Neuron (in vitro differentiated cells): ENCODE data around the gene ZNF19.

Experiments
- H2AFZ ChIP-seq: one replicate; pipeline ENCODE4 v1.6.1; 2013; ENCODE audit warnings: low read depth, mild to moderate bottlenecking, inconsistent platforms, low read length, moderate library complexity
- H3K27me3 ChIP-seq: one replicate; pipeline ENCODE4 v1.6.1; 2013; ENCODE audit warnings: low read length; ENCODE audit not compliant: insufficient read depth
- H3K36me3 ChIP-seq: one replicate; pipeline ENCODE4 v1.6.1; 2013; ENCODE audit warnings: low read length; ENCODE audit not compliant: insufficient read depth
- H3K4me1 ChIP-seq: one replicate; pipeline ENCODE4 v1.6.1; 2013; ENCODE audit warnings: low read length; ENCODE audit not compliant: insufficient read depth
- H3K4me3 ChIP-seq: 2 replicates; pipeline ENCODE4 v1.5.1; 2013; ENCODE audit warnings: mild to moderate bottlenecking, low read length, moderate library complexity
- H3K9me3 ChIP-seq: one replicate; pipeline ENCODE4 v1.6.1; 2013; ENCODE audit warnings: low read length

The ZNF19 gene

GRCh38 chr16:71489122-71489521 is at the start of gene ZNF19:
ZNF19 (minus strand) TSS chr16:71489324; CDS start chr16:71482114, 7,210 bp downstream.
- no peaks in the 10 kb centered on the region for H3K4me1 ChIP-seq
- H2AFZ ChIP-seq, result no peak within 1 kb of the TSS
- no peak within 1 kb of the TSS for H3K4me3 ChIP-seq
- H3K9me3 ChIP-seq, result peaks cover 6% of the 10 kb centered on the region
- H3K27me3 ChIP-seq, result no peaks in the 10 kb centered on the region
- H3K36me3 ChIP-seq, result no peaks in the 10 kb centered on the region

GRCh38 chr16:71537643-71538042 is 48.5 kb upstream of the ZNF19 start:
- Histone ChIP-seq H3K4me3 (no peak overlapping the region), H3K9me3 (no peaks in the 10 kb centered on the region), H3K4me1 (no peaks in the 10 kb centered on the region), H2AFZ (no peak overlapping the region), H3K27me3 (no peaks in the 10 kb centered on the region), H3K36me3 (no peaks in the 10 kb centered on the region)

GRCh38 chr16:71536752-71537499 is 47.8 kb upstream of the ZNF19 start:
- no peaks in the 10 kb centered on the region for H3K27me3 ChIP-seq
- no peak overlapping the region for H2AFZ ChIP-seq
- H3K4me3 ChIP-seq, result no peak overlapping the region
- H3K36me3 ChIP-seq, result no peaks in the 10 kb centered on the region
- H3K9me3 ChIP-seq, result no peaks in the 10 kb centered on the region
- H3K4me1 ChIP-seq, result no peaks in the 10 kb centered on the region

DNA sequence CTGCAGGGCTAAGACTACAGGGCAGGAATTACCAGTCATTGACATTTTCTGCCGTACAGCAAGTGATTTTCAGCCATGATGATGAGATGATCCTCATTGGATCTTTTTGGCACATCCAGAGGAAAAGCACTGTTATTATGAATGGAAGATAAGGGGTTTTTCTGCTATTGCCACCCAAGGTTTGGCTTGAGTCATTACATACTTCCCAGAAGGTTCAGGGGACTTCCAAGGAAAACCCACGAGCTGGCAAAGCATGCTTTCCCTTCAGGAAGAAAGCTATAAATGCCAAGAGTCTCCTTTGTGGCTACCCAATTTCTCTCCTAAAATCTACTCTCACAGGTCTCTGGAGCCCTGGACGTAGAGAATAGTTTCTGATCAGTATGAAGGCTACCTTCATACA is 43.2 kb upstream of the ZNF19 start:
- Histone ChIP-seq H3K27me3 (no peaks in the 10 kb centered on the region), H3K36me3 (no peaks in the 10 kb centered on the region), H3K4me3 (no peak overlapping the region), H3K4me1 (no peaks in the 10 kb centered on the region), H3K9me3 (no peaks in the 10 kb centered on the region), H2AFZ (no peak overlapping the region)

DNA sequence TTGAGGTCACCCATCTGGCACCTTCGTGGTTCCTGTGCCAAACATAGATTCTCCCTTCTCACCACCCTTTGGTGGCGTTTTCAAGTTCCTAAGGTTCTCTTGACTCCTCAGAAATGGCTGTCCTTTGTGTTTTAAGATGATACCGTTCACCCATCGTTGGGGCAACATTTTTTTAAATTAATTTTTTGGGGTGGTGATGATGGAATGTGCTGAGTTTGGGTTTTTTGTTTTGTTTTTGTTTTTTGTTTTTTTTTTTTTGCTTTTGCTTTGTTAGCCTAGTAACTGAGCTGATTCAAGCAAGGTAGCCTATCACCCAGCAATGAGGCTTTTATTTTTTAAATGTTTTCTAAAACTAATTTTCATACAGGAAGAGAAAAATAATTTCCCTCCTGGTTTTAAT is 39.7 kb upstream of the ZNF19 start:
- Histone ChIP-seq H3K27me3 (no peaks in the 10 kb centered on the region), H3K4me1 (peaks cover 9% of the 10 kb centered on the region), H3K4me3 (no peak overlapping the region), H3K9me3 (no peaks in the 10 kb centered on the region), H3K36me3 (no peaks in the 10 kb centered on the region), H2AFZ (no peak overlapping the region)

- Histone ChIP-seq H3K4me3 (no peak overlapping the region), H3K9me3 (no peaks in the 10 kb centered on the region), H2AFZ (no peak overlapping the region), H3K27me3 (no peaks in the 10 kb centered on the region), H3K36me3 (no peaks in the 10 kb centered on the region), H3K4me1 (peaks cover 9% of the 10 kb centered on the region)
These were observed 39.1 kb upstream of the ZNF19 start for GRCh38 chr16:71528257-71528656.

DNA sequence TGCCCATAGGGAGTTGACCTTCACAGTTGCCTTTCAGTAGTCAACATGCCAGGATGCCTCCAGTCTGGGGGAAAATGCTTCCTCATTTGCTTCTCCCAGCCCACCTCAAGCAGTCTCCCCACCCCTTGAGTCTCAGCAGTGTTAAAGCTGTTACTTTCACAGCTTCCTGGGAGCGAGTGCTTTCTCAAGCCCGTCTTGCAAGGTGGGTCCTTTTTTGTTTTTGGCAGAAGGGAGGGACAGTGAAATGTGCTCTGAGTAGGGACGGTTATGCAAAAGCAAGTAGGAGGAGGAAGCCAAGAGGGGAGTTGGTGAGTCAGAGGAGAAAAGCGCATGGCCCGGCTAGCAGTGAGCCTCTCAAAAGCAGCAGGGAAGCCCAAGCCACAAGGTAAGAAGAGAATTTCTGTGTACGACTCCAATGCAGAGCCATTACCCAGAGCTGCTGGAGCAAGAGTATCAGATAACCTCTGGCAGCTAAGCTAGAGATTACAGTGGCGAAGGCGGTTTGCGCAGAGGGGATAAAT is 37.0 kb upstream of the ZNF19 start, which contains the start of gene CHST4:
Gene CHST4, plus strand, starts transcription at position 316 of the 521 bp plus-strand sequence. CDS start 10,252 bp downstream, outside the sequence.
- Histone ChIP-seq H3K27me3 (no peaks in the 10 kb centered on the region), H3K4me1 (peaks cover 9% of the 10 kb centered on the region), H2AFZ (no peak within 1 kb of the TSS), H3K36me3 (no peaks in the 10 kb centered on the region), H3K9me3 (no peaks in the 10 kb centered on the region), H3K4me3 (no peak within 1 kb of the TSS)

DNA sequence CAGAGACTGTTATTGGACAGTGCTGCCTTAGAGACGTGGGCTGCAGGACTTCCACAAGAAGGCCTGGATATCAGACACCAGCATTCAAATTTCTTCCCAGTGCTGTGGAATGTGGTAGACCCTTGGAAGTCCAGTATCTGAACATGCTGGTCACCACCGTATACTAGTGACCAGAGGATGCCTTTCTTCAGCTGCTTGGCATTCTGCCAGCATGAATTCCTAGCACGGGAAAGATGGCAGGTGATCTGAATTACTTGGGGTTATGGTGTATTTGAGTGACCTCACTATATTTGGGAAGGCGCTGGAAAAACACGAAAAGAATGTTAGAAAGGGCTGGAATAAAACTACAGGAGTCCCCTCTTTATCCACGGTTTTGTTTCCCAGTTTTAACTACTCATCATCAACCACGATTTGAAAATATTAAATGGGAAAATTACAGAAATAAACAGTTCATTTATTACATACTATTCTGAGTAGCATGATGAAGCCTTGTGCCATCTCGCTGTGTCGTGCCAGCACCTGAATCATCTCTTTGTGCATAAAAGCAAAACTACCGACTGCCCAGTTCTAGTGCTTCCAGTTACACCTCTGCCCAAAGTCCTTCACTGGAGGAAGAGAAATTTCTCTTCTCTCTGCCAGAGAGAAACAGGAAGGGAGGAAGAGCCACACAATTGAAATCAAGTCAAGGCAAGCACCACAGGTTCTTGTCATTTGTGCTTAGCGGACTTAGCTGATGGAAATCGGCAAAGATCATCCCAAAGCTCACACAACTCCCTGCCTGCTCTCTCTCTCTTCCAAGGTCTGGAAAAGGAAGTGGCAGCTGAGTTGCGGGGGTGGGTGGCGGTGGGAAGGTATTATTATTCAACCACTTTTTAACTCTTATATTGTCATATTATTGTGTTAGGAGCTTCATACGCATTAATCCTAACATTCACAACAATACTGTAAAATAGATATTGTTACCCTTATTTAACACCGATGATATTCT is 35.7 kb upstream of the ZNF19 start:
- H2AFZ ChIP-seq, result no peak overlapping the region
- no peak overlapping the region for H3K4me3 ChIP-seq
- H3K36me3 ChIP-seq, result no peaks in the 10 kb centered on the region
- no peaks in the 10 kb centered on the region for H3K27me3 ChIP-seq
- no peaks in the 10 kb centered on the region for H3K9me3 ChIP-seq
- peaks cover 9% of the 10 kb centered on the region for H3K4me1 ChIP-seq

DNA sequence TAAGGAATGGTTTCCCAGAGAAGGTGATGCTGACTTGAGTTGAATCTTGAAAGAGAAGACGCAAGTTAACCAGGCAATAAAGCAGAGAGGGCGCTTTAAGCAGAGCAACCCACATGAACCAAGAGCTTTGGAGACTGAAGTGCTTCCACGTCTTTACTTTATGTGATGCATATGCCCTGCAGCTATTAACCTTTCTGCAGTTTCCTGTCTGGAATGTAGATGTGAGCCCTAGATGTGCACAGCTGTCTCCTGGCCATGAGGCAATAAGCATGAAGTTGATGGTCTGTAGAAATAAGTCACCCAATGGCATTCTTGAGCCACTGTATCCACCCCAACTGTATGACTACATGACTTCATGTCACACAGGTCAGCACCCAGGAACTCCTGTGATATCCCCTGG is 31.4 kb upstream of the ZNF19 start:
- Histone ChIP-seq H3K9me3 (no peaks in the 10 kb centered on the region), H3K4me3 (no peak overlapping the region), H2AFZ (no peak overlapping the region), H3K36me3 (no peaks in the 10 kb centered on the region), H3K27me3 (no peaks in the 10 kb centered on the region), H3K4me1 (no peaks in the 10 kb centered on the region)

DNA sequence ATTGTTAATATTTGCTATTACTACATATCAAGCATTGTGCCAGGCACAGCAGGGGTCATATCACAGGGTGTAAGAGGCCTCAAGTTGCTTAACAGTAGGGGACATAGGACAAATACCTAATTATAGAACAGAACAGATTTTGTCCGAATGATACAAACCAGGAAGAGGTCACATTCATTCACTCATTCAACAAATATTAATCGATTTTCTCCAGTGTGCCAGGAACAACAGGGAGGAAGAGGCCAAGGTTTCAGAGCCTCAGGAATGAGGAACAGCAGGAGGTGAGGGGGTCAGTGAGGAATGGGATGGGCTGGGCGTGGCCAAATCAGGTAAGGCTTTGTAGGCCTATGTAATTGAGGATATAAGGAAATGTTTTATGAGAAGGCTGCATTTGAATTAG is 25.9 kb upstream of the ZNF19 start:
- H3K36me3 ChIP-seq, result no peaks in the 10 kb centered on the region
- no peaks in the 10 kb centered on the region for H3K27me3 ChIP-seq
- no peak overlapping the region for H3K4me3 ChIP-seq
- H2AFZ ChIP-seq, result no peak overlapping the region
- peaks cover 3% of the 10 kb centered on the region for H3K9me3 ChIP-seq
- H3K4me1 ChIP-seq, result no peaks in the 10 kb centered on the region

DNA sequence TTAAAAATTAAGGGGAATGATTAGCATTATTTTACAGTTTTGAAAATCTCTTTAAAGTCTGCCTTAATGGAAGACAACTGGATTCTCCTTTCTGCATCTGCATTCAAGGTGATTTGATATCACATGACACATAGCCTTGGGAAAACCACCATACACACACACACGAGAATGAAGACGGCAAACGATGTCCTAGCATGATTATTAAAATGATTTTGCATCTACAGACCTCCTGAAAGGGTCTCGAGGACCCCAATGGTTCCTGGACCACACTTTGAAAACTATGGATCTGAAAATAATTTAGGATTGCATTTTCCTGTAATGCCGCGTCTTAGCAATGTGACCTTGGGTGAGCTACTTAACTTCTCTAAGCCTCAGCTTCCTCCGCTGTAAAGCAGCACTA is 25.4 kb upstream of the ZNF19 start:
- Histone ChIP-seq H3K36me3 (no peaks in the 10 kb centered on the region), H3K4me3 (no peak overlapping the region), H3K9me3 (peaks cover 3% of the 10 kb centered on the region), H3K4me1 (no peaks in the 10 kb centered on the region), H2AFZ (no peak overlapping the region), H3K27me3 (no peaks in the 10 kb centered on the region)

DNA sequence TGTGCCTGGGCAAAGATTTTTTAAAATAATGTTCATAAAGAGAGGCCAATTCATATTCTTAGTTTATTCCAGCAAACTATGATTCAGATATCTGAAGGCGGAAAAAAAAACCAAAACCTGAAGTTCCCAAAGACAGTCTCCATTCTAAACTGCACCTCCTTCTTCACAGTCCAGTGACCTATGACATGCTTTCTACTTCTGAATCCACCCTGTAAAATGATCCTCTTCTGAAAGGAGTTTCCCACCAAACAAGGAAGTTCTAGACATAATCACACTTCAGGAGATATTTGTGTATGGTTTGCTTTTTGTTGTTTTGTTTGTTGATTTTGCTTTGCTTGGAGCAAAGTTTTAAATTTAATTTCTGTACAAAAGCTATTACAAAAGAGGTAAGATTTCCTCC is 24.2 kb upstream of the ZNF19 start:
- Histone ChIP-seq H3K4me1 (no peaks in the 10 kb centered on the region), H3K27me3 (no peaks in the 10 kb centered on the region), H3K36me3 (no peaks in the 10 kb centered on the region), H2AFZ (no peak overlapping the region), H3K4me3 (no peak overlapping the region), H3K9me3 (peaks cover 3% of the 10 kb centered on the region)

GRCh38 chr16:71507061-71507460 is 17.9 kb upstream of the ZNF19 start:
- Histone ChIP-seq H3K27me3 (no peaks in the 10 kb centered on the region), H3K9me3 (no peaks in the 10 kb centered on the region), H3K4me1 (peaks cover 6% of the 10 kb centered on the region), H2AFZ (no peak overlapping the region), H3K4me3 (no peak overlapping the region), H3K36me3 (no peaks in the 10 kb centered on the region)
